Left renal cortex interstitium (tissue), 4 donors: ENCODE data around the gene PRIMA1. TPM values are rescaled to one million over a fixed set of nuclear protein-coding genes. Genes with fewer than 3 reads are reported as not detected.

Experiments used
- DNase-seq, 4 donors: peaks; one replicate each; pipeline ENCODE4 v3.0.0-alpha.2; 2013; ENCODE audit warnings: low read depth in 4 of 4, low spot score in 2 of 4, missing footprints in 1 of 4
- polyA plus RNA-seq, 4 donors: library from polyadenylated mRNA; unstranded; fragments of 120-200 nt; gene quantifications; one replicate each; pipeline ENCODE4 v1.2.1, GENCODE V29; 2013; ENCODE audit not compliant: insufficient read length in 4 of 4

The PRIMA1 gene
- polyA plus RNA-seq, 4 donors, result 1.1 to 1.5 (median 1.3) TPM

DNA sequence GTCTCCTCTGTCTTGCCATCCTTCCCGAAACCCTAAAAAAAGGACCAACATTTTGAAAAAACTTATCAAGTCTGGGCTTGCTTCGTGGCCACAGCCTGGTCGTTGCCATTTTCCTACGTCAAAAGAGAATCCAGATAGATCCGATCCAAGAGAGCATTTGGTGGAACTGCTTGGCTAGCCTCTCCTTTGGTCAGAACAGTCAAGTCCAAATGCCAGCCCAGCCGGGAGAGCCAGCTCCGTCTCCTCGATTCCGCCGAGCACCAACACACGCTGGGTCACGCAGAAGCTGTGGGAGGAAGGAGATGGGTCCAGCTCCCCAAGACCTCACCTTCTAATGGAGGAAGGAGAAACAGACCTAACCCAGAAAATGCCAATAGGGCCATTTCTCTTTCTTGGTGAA, 9.3 kb upstream of the PRIMA1 start:
- no peak for DNase-seq

DNA sequence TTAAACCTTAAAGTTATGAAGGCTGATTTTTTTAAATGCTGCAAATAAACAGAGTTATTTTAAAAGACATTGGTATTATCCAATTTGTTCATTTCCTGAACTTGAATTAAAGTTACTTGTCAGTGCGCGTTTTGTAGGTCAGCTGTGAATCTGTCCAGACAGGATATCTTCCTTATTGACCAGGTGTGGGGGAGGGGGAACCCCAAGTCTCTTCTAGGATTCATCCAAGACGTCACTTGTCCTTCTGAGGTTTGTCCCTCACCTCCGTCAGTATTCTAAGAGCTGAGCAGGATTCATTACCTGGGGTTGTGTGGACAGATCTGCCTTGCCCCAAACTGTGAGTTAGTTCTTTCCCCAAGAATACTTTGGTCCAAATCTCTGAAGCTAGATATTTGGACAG, 8.8 kb upstream of the PRIMA1 start:
- no peak for DNase-seq

DNA sequence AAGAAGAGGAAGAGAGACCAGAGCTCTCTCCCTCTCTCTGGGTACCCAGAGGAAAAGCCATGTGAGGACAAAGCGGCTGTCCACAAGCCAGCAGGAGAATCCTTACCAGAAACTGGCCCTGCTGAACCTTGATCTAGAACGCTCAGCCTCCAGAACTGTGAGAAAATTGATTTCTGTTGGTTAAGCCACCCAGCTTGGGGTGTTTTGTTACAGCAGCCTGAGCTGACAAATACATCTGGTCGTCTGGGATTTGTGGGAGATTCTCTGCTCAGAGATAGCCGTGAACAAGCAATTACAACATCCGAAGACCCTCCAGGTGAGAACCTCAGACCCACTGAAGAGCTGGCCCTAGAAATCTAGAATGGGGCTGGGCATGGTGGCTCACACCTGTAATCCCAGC, 6.5 kb upstream of the PRIMA1 start:
- DNase-seq, result no peak

DNA sequence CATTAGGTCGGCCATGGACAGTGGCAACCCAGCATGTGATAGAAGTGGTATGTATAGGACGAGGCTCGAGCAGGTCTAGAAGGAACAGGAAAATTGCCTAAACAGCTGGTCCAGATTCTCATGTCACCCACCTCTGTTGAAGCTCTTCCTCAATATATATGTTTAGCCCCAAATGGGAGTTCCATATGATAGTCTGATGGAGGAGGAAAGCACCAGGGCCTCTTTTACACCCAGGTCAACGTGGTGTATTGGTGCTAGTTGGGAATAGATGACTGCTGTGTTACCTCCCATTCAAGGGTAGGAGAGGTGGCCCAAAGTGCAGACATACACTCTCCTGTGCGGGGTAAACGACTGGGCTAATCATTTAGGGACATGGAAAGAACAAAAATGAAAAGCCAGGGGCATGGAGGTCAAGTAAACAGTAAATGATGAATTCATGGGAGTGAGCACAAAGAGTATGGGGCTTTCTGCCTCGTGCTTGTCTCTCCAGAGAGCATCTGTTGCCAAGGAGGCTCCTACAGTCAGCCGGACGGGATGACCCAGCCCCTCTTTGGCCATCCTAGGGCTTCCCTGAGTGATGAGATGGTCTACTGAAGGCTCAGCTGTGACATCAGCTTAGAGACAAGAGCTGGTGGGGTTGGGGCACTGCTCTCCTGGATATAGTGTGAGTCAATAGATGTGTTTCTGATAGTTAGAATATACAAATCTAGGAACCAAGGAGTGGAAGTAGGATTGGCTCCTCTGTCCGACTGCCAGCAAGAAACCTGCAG, 5.5 kb upstream of the PRIMA1 start:
- DNase-seq, result no peak

DNA sequence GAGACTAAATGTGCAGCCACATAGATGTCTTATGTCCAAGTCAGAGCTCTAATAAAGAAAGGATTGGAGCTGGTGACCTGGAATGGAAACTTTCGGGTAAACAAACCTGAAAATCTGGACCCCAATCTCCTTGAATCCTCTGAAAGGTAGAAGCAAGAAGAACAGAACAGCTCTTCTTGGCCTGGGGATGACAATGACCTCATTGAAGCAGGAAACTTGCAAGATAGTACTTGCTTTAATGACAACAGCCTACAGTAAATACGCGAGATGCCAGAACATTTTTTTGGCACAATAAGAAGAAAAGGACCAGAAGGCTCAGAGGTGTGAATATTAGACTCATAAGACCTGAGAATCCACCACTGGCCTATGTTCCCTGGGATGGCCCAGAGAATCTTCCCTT, 4.1 kb upstream of the PRIMA1 start:
- DNase-seq, result no peak

DNA sequence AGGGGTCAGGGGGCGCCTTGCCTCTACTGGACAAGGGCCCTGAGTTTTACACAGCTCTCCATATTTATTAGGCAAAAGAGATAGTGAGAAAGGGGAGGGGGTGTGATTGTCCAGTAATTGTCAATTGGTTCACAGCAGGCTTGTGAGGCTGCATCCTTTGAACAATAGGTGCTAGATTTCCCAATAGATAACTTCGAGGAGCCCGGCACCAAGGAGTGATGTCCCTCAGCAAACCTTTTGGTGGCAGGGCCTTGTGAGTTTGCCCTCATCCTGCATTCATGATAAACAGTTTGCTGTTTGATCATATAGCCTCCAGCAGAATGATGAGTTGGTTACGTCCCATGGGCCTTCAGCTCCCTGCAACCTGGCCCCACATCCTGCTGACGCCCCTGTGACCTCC, 2.7 kb upstream of the PRIMA1 start:
- no peak for DNase-seq

DNA sequence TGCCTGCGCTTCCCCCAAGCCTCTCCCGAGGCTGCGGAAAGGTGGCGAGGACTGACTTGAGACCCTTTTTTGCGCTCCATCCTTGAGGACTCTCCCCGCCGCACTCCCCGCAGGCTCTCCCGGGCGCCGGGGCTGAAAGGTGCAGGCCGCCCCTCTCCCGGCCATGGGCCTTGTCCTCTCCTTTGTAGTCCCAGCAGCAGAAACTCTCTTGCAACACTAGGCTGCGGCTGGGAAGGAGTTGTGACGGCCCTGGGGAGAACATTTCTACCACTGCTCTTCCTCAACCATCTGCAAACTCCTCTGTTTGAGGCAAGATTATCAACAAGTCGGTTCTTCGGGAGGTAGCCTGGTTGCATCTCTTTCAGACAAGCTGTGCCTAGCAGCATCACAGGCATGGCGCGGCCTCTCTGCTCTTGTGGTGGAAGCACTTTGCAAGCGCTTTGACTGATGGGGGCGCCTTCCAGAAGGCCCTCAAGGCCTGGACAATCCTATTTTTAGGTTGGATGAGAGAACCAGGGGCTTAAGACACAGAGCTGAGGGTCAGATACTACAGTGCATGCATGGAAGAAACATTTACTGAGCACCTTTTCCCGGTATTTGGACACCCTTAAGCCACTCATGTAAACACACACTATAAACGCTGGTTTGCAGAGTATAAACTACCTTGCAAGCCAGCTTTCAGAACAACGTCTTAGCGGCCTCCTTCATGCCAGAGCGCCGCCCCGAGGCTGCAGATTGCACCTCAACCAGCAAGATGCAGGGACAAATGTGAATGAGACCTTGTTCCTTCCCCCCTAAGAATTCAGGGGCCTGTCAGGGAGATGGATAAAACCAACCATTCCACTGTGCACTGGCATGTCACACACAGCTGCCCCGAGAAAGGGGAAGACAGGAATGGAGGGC, 1.2 kb upstream of the PRIMA1 start:
- no peak for DNase-seq

DNA sequence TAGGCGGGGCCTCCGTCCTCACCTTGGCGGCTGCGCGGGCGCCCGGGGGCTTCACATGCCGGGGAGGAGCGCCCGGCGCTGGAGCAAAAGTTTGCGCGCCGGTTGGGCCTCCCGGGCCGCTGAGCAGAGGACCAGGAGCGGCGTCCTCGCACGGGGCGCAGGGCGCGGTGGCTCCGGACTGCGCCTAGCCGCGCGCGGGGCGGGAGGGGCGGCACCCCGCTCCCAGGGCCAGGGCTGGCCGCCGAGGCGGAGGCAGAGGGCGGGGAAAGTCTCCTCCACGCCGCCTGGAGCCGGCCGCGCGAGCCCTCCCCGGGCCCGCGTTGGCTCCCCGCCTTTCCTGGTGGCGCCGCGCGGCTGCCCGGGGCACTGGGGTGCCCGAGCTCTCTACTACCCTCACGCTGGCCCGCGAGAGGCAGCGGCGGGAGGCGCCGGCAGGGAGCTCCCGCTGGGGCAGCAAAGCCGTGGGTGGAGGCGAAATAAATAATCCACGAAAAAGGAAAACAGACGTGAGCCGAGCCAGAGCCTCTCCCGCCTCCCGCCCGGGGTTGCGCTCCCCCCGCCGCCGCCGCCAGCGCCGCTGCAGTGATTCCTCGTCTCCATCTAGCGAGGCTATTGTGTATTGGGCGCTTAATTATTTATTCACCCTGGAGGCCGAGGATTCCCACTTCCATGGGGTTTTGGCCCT, 400 bp upstream of the PRIMA1 start:
- DNase-seq, result peak in 1 of 4 donors; percentile 31

DNA sequence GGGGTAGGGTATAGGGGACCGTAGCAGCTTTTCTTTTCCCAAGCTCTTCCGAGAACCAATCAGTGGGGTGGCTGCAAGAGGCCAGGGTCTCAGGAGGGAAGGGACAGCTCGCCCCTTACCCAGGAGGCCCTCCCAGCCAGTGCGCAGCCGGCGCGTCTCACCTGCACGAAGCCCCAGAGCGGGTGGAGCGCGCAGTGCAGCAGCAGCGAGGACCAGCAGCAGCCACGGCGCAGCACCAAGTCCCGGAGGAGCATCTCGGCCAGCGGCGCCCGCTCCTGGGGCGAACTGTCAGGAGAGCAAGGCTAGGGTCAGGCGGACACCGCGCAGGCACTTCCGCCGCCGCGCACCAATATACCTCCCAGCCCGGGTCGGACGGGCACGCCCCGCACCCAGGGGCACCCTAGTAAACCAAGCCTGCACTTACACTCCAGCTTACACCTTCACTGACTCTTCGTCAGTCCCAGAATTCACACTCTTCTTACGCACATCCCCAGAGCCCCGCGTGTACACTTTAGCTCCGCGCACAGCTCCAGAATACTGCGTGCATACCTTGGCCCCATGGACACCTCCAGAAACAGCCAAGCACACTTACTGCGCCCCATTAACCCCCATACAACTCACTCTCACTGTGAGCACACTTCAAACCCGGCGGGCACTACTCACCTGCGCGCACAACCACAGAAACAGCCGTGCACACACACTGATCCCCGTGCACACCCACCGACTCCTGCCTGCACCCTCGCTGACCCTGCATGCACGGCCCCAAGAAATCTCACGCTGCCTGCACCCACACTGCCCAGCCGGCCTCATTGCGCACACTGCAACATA, 606 bp downstream of the PRIMA1 start:
- no peak for DNase-seq

DNA sequence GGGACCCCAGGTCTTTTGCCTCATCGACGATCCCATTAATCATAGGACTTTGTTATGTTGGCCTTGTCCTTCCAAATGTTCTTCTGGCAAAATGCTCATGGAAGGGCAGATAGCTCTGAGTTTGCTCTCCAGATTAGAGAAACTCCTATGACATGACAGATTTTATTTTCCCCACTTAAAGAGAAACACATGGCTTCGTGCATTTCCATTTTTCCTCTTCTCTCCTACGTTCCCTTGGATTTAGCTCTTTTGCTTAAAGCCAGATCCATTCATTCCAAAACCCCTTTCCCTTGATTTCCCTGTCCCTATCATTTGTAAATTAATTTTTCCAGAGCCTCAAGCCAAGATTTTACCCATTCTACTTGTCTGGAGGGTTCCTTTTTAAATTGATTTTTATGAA, 2.9 kb downstream of the PRIMA1 start:
- no peak for DNase-seq

DNA sequence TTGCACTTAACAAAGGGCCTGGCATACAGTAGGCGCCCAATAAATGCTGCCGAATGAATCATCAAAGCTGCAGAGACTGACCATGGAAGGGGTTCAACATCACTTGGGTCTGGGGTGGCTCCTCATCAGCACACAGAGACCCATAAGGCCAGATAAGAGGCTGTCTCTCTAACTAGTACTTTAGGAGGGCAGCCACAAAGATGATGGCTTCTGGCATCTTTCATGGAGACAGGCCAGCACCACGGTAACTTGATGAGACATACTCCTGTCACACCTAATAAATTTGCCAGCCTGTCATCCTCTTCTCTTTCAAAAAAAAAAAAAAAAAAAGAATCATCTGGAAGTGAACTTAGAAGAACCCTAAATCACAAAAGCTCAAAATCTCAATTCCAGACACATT, 3.4 kb downstream of the PRIMA1 start:
- no peak for DNase-seq

DNA sequence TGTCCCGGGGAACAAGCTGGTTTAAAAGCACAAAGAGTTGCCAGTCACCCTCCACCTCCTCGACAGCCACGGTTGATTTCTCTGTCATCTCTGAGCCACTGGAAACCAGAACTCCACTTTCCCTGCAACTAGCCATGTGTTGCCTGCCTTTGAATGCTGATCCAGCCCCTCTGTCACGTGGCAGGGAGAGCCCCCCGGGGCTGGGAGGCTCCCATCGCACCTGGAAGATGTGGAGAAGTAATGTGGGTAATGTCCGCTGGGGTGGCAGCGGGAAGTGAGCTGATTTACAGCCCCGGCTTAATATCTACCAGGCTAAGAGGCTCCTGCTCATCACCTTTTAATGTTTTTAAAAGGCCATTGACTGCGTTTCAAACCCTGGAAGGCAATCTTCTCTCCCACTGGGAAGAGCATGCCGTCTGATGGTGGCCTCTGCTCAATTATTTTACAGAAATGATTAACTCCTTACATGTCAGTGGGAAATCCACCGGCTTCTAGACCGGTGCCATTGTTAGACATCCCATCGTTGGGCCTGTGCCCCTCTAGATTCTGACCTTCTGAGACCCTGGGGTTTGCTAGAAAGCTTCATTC, 7.4 kb downstream of the PRIMA1 start:
- DNase-seq, result no peak

DNA sequence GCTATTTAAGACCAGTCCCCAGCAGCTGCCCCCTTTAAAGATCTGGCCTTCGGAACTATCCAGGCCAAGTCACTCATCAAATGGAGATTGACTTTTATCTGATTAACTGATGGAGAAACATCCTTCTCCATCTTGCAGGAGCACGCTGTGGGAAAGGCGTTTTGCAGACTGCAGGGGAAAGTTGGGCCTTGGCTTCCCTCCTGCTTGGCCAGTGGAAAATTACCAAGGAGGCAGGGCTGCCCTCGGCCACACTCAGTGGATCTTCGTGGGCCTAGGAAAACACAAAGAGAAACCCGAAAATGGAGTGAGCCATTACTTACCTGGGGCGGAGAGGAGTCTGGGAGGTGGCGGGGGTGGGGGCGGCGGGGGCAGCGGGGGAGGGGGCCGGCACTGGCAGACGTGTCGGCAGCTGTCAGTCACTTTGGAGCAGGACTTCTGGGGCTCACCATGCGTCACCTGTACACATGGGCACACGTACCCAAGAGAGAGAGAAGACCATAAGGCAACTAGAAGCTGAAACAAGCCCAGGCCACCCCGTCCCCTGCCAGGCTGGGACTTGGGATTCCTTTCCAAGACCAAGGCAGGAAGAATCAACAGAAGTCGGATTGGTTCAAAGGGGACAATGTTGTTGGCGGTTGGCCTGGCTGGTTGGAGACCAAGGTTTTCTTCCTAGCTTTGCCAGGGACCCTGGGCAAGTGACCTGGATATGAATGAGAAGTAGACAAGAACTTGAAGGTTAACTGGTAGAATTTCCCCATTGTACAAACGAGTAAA, 9.2 kb downstream of the PRIMA1 start:
- no peak for DNase-seq

DNA sequence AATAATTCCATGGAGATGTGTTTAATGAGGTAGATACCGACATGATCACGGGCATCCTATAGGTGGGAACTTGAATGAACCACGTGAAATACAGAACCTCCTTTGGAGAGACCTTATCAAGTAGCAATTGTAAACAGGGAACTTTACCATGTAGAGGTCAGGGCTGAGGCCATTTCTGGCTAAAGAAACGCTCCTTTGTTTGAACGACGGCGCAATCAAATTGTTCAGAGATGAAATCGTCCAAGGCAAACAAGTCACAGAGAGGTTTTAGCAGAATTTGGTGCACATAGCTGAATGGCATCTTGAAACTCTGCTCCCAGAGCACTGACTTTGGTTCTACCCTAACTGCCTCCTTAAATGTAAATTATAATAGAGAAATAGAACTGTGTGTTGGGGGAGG, 9.8 kb downstream of the PRIMA1 start:
- no peak for DNase-seq

DNA sequence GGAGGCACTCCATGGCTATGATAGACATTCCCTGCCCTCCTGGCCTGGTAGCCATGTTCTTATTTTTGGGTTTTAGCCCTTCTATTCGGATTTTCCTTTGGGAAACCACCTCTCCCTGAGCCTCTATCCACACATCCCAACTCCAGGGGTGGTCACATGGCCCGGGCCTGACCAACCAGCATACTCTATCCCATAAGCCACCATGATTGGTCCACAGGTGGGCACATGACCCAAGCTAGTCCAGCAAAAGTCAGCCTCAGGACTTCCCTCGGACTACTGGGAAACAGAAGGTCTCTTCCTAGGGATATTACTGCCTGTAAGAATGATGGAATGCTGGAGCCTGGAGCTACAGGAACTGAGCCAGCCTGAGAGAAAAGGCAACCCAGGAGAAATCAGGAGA, 12.5 kb downstream of the PRIMA1 start:
- DNase-seq, result no peak

DNA sequence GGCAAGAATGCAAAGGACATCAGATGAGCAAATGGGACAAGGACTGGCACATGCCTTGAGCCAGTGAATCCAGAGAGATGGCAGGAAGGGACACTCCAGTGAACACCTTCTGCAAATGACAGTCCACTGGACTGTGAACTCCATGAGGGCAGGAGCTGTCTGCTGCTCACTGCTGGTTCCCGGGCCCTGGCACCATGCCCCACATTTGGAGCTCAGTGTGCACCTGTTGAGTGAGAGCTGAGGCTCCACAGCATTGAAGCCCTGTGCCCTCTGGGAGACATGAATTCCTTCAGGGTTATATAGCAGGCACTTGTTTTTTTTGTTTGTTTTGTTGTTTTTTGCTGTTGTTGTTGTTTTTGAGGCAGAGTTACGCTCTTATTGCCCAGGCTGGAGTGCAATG, 13.1 kb downstream of the PRIMA1 start:
- DNase-seq, result no peak

DNA sequence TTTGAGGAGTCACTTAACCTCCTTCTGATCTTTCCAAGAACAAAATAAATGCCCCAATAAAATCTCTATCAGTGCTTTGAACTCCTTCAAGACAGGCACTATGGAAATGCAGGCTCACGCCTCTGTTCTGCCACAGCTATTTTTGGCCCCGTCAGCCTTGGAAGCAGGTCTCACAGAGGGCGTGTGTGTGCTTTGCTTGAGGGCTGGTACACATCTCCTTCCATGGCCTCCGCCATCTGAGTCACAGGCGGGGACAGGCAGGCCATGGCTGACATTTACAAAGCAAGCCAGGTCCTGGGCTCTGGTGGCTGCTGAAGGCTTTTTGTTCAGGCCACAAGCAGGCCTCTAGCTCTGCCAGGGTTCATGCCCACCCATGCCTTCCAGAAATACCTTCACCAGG, 16.0 kb downstream of the PRIMA1 start:
- DNase-seq, result no peak

DNA sequence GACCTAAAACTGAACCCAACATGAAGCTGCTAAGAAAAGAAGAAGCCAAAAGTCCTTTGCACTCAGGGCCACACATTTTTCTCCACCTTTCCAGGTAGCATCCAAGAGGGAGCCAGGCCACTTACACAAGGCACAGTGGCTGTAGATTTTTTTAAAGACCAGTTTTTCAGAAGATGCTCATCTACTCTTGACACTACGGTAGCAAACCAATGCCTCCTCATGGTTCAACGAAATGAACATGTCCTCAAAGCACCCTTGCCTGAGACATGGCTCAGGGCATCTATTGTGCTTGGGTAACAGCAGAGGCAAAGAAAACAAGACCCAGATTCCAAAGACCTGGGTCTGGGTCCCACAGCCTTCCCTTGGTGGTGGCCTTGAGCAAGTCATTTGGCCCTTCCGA, 22.3 kb downstream of the PRIMA1 start:
- no peak for DNase-seq

DNA sequence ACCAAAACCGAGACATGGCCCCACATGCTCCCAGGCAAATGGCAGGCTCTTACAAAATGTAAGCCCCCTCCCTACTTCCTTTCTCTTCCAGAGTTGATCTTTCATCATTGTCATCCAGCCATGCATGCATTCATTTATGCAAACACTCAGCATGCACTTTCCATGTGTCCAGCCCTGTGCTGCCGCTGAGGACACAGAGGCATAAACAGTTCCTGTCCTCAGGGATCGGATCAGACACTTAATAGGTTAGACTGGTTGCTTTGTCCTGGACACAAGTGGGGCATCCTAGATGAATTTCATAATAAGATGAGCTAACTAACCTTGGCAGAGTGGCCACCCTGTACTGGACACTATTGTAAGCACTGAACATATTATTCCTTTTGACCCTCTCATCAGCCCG, 23.1 kb downstream of the PRIMA1 start:
- DNase-seq, result no peak
